ENCODE data around the gene PTPRN2.

The PTPRN2 gene

DNA sequence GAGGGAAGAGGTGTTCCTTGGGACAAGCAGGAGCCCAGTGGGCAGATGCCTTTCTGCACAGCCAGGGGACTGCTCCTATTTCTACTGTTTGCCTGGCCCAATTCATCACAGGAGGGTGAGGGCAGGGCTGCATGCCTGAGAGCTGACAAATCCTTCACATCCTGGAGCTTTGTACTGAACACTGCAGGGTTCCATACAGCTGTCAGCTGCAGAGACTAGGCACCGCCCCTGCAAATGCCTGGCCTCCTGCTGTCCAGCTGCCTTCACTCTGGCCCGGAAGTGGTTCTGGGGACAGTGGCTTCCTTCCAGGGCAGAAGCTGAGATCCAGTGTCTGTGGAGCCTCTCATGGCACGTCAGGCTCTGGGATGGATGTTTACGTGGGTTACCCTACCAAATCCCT, 780.1 kb downstream of the PTPRN2 start:
- no peak for TF ChIP-seq CTCF (IDR thresholded peaks at IDR 0.05)
- Mint-ChIP-seq H3K27me3 (ENCODE audit: low read depth, poor library complexity) (peaks cover 3% of the 10 kb centered on the region), H3K27ac (no peak overlapping the region), H3K36me3 (ENCODE audit: low read depth) (no peaks in the 10 kb centered on the region), H3K9me3 (peaks cover 51% of the 10 kb centered on the region), H3K4me3 (no peak overlapping the region), H3K4me1 (peaks cover 14% of the 10 kb centered on the region)
- DNase-seq: no peak

GRCh38 chr7:157806711-157807110, 780.9 kb downstream of the PTPRN2 start:
- Mint-ChIP-seq H3K4me3 (no peak overlapping the region), H3K27me3 (ENCODE audit: low read depth, poor library complexity) (peaks cover 3% of the 10 kb centered on the region), H3K4me1 (peaks cover 21% of the 10 kb centered on the region), H3K36me3 (ENCODE audit: low read depth) (no peaks in the 10 kb centered on the region), H3K9me3 (peaks cover 49% of the 10 kb centered on the region), H3K27ac (no peak overlapping the region)
- DNase-seq: no peak
- no peak for TF ChIP-seq CTCF (IDR thresholded peaks at IDR 0.05)

GRCh38 chr7:157805713-157806112, 781.9 kb downstream of the PTPRN2 start:
- peaks cover 3% of the 10 kb centered on the region for H3K27me3 Mint-ChIP-seq (ENCODE audit: low read depth, poor library complexity)
- H3K4me1 Mint-ChIP-seq: peaks cover 21% of the 10 kb centered on the region
- no peak overlapping the region for H3K27ac Mint-ChIP-seq
- peaks cover 40% of the 10 kb centered on the region for H3K9me3 Mint-ChIP-seq
- no peak overlapping the region for H3K4me3 Mint-ChIP-seq
- TF ChIP-seq CTCF (IDR thresholded peaks at IDR 0.05): no peak
- no peaks in the 10 kb centered on the region for H3K36me3 Mint-ChIP-seq (ENCODE audit: low read depth)
- DNase-seq: no peak

DNA sequence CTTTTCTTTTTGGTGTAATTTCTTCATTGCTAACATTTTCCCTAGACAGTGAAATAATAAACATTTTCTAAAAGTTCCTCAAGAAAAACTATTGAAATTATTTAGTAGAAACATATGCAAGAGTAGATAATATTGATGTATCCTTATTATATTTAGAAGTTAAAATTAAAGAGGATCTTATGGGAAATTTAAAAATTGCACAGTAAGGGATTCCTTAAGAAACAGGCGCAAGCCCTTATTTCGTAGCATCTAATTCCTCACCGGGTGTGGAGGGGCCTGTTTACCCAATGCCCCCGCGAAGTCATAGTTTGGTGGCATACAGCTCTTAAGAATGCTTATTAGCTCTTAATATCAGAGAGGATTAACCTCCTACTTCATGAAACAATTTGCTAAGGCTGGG, 783.7 kb downstream of the PTPRN2 start:
- no peak for DNase-seq
- peaks cover 21% of the 10 kb centered on the region for H3K4me1 Mint-ChIP-seq
- H3K36me3 Mint-ChIP-seq (ENCODE audit: low read depth): no peaks in the 10 kb centered on the region
- H3K4me3 Mint-ChIP-seq: no peak overlapping the region
- H3K27ac Mint-ChIP-seq: no peak overlapping the region
- no peak for TF ChIP-seq CTCF (IDR thresholded peaks at IDR 0.05)
- peaks cover 28% of the 10 kb centered on the region for H3K9me3 Mint-ChIP-seq
- peaks cover 3% of the 10 kb centered on the region for H3K27me3 Mint-ChIP-seq (ENCODE audit: low read depth, poor library complexity)

GRCh38 chr7:157801971-157802675, 785.5 kb downstream of the PTPRN2 start:
- peak overlapping the region; percentile 16 for H3K27ac Mint-ChIP-seq
- no peak for DNase-seq
- TF ChIP-seq CTCF (IDR thresholded peaks at IDR 0.05): no peak
- peaks cover 10% of the 10 kb centered on the region for H3K27me3 Mint-ChIP-seq (ENCODE audit: low read depth, poor library complexity)
- H3K4me3 Mint-ChIP-seq: no peak overlapping the region
- peaks cover 21% of the 10 kb centered on the region for H3K4me1 Mint-ChIP-seq
- no peaks in the 10 kb centered on the region for H3K36me3 Mint-ChIP-seq (ENCODE audit: low read depth)
- H3K9me3 Mint-ChIP-seq: peaks cover 10% of the 10 kb centered on the region

- H3K36me3 Mint-ChIP-seq (ENCODE audit: low read depth): no peaks in the 10 kb centered on the region
- H3K9me3 Mint-ChIP-seq: peaks cover 8% of the 10 kb centered on the region
- TF ChIP-seq CTCF (IDR thresholded peaks at IDR 0.05): no peak
- H3K27me3 Mint-ChIP-seq (ENCODE audit: low read depth, poor library complexity): peaks cover 10% of the 10 kb centered on the region
- H3K27ac Mint-ChIP-seq: peak overlapping the region; percentile 59
- peaks cover 24% of the 10 kb centered on the region for H3K4me1 Mint-ChIP-seq
- no peak overlapping the region for H3K4me3 Mint-ChIP-seq
- DNase-seq: no peak
Observed at GRCh38 chr7:157801113-157801512, 786.5 kb downstream of the PTPRN2 start.

All from nephron progenitor cell (in vitro differentiated cells).